NCI-H526 (cell line): ENCODE data around the gene ZAP70.
"Not testable (repeated sequence)": the region's sequence is repeated elsewhere in the genome, so short reads cannot be mapped to it uniquely, and the experiment has no call there.

Experiments
- DNase-seq, 2 experiments: peaks; one replicate each; lab custom pipeline; 2025; lab: John Stamatoyannopoulos, UW

ZAP70 gene

GRCh38 chr2:97713296-97714083, at the start of gene ZAP70:
Gene ZAP70 (plus strand): TSS chr2:97713576. CDS start chr2:97724037, 10,461 bp downstream.
- no peak for DNase-seq

- DNase-seq: no peak
These were observed 49.8 kb upstream of the ZAP70 start for GRCh38 chr2:97663626-97663961.

- peak; percentile 97 to 99 for DNase-seq
These were observed 49.3 kb upstream of the ZAP70 start, which contains the start of gene ACTR1B for GRCh38 chr2:97663962-97664635. Gene ACTR1B (minus strand): TSS chr2:97664044. CDS start chr2:97663890, 154 bp downstream.

GRCh38 chr2:97664636-97664970, 48.8 kb upstream of the ZAP70 start:
- DNase-seq: peak; percentile 61 to 64

- no peak for DNase-seq
These were observed 43.9 kb upstream of the ZAP70 start, which contains the start of gene C2orf92 for GRCh38 chr2:97669448-97669847. Gene C2orf92 (plus strand): TSS chr2:97669713. CDS start chr2:97669789, 76 bp downstream.

- no peak for DNase-seq
These were observed 42.9 kb upstream of the ZAP70 start for GRCh38 chr2:97670471-97670870.

GRCh38 chr2:97671526-97671925, 41.9 kb upstream of the ZAP70 start:
- DNase-seq: no peak

- DNase-seq: not testable (repeated sequence)
These were observed 40.7 kb upstream of the ZAP70 start for GRCh38 chr2:97672606-97673140.

- DNase-seq: no peak
These were observed 40.0 kb upstream of the ZAP70 start for GRCh38 chr2:97673182-97673914.

GRCh38 chr2:97673915-97674283, 39.5 kb upstream of the ZAP70 start:
- peak in 1 of 2 experiments; percentile 9 for DNase-seq

GRCh38 chr2:97675430-97676113, 37.8 kb upstream of the ZAP70 start:
- peak; percentile 76 to 84 for DNase-seq

GRCh38 chr2:97676620-97677019, 36.8 kb upstream of the ZAP70 start:
- DNase-seq: no peak

- DNase-seq: no peak
These were observed 35.9 kb upstream of the ZAP70 start for GRCh38 chr2:97677480-97677879.

- no peak for DNase-seq
These were observed 35.1 kb upstream of the ZAP70 start for GRCh38 chr2:97678298-97678697.

- DNase-seq: not testable (repeated sequence)
These were observed 26.1 kb upstream of the ZAP70 start for GRCh38 chr2:97687235-97687634.

GRCh38 chr2:97688062-97688827, 25.1 kb upstream of the ZAP70 start:
- no peak for DNase-seq

- no peak for DNase-seq
These were observed 22.2 kb upstream of the ZAP70 start for GRCh38 chr2:97691166-97691565.

- no peak for DNase-seq
These were observed 19.9 kb upstream of the ZAP70 start for GRCh38 chr2:97693476-97693875.

GRCh38 chr2:97695744-97696143, 17.6 kb upstream of the ZAP70 start:
- DNase-seq: peak in 1 of 2 experiments; percentile 37

GRCh38 chr2:97697252-97698235, 15.8 kb upstream of the ZAP70 start:
- DNase-seq: peak; percentile 70 to 92
